Measurements from ENCODE around the gene ST6GAL1.
A peak's percentile ranks its signal among the peaks of the same experiment; 100 is the strongest.
"Not testable (repeated sequence)": the region's sequence is repeated elsewhere in the genome, so short reads cannot be mapped to it uniquely, and the experiment has no call there.

Gene ST6GAL1

DNA sequence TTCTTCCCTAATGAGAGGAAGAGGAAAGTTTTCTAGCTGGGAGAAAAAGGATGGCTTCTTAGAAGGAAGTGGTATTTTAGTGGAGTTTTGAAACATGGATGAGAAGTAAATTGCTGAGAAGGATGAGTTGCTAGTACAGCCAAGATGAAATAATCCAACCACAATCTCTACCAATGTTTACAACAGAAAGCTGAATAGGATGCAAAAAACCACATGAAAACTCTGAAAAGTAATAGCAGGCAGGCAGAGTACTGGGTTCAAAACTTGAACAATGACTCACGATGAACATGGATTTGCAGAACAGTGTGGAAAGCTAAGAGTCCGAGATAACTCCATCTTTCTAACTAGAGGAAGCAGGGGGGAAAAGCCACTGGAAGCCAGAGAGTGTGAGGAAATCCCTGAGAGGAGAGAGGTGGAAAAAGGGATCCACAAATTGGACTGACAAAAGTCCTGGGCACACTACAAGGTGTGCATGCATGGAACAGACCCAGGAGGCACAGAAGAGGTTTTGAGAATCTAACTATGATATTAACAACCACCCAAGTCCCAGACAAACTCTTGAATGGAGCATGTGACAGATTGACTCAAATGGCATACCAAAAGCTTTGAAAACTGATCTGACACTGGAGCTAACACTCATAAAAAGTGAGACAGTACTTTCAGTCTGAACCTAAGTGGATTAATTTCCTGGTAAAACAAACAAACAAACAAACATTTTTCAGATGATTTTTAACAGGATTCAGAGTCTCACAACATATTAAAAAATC is 76.7 kb downstream of the ST6GAL1 start:
- H3K4me3 ChIP-seq (ENCODE audit: low read depth, low read length), result no peak overlapping the region
- TF ChIP-seq, protein P1, sequence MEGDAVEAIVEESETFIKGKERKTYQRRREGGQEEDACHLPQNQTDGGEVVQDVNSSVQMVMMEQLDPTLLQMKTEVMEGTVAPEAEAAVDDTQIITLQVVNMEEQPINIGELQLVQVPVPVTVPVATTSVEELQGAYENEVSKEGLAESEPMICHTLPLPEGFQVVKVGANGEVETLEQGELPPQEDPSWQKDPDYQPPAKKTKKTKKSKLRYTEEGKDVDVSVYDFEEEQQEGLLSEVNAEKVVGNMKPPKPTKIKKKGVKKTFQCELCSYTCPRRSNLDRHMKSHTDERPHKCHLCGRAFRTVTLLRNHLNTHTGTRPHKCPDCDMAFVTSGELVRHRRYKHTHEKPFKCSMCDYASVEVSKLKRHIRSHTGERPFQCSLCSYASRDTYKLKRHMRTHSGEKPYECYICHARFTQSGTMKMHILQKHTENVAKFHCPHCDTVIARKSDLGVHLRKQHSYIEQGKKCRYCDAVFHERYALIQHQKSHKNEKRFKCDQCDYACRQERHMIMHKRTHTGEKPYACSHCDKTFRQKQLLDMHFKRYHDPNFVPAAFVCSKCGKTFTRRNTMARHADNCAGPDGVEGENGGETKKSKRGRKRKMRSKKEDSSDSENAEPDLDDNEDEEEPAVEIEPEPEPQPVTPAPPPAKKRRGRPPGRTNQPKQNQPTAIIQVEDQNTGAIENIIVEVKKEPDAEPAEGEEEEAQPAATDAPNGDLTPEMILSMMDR (IDR thresholded peaks at IDR 0.05; ENCODE audit: low read depth, low read length, missing control alignments), result no peak
- no peak for DNase-seq (ENCODE audit: low read depth)

DNA sequence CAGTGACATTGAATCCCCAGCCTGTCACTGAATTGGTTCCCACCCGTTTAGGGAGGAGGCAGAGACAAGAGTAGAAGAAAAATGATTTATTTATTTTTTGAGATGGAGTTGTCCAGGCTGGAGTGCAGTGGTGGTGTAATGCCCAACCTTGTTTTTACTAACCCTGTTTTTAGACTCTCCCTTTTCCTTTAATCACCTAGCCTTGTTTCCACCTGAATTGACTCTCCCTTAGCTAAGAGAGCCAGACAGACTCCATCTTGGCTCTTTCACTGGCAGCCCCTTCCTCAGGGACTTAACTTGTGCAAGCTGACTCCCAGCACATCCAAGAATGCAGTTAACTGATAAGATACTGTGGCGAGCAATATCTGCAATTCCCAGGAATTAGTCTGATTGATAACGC is 80.1 kb downstream of the ST6GAL1 start:
- not testable (repeated sequence) for H3K4me3 ChIP-seq (ENCODE audit: low read depth, low read length); DNase-seq (ENCODE audit: low read depth)

DNA sequence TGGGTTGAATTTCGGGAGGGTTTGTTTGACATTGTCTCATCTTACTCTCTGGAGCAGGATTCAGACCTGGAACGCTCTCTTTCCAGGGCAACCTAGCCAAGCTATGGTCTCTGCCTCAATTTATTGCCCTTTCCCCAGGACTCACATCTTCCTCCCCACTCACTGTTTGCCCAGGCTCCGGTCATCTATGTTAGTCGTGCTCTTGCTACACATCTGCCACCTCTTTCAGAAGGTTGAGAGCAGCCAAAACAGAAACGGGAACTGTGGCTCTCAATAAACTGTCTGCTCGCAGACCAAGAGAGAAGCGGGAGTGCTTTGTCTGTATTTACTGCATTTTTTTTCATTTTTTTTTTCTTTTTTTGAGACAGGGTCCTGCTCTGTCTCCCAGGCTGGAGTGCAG is 81.6 kb downstream of the ST6GAL1 start:
- peak overlapping the region; percentile 15; the same call in 1 of the 2 replicates for H3K4me3 ChIP-seq (ENCODE audit: low read depth, low read length)
- DNase-seq (ENCODE audit: low read depth), result no peak
- TF ChIP-seq, protein P1 (IDR thresholded peaks at IDR 0.05; ENCODE audit: low read depth, low read length, missing control alignments), result no peak

DNA sequence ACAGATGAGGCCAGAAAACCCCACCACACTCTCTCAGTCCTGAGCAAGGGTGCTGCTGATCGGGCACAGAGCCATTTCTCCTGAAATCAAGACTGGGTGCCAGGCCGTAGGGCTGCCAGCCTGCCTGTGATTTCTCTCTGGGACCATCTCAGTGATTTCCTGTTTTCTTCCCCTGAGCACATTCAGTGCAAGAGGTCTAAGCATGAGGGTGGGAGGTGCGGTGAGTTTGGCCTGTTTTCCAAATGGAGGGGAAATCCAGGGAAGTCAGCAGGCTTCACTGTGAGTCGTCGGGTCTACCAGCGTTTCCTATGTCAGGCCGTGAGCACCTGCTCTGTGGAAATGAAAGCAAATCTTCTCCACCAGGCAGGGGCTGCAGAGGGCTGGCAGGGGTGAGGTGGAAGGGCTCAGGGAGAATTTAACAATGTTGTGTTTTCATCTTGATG is 82.3 kb downstream of the ST6GAL1 start:
- no peak for DNase-seq (ENCODE audit: low read depth)
- TF ChIP-seq, protein P1 (IDR thresholded peaks at IDR 0.05; ENCODE audit: low read depth, low read length, missing control alignments), result no peak
- no peak overlapping the region; the same call in 1 of the 2 replicates for H3K4me3 ChIP-seq (ENCODE audit: low read depth, low read length)

DNA sequence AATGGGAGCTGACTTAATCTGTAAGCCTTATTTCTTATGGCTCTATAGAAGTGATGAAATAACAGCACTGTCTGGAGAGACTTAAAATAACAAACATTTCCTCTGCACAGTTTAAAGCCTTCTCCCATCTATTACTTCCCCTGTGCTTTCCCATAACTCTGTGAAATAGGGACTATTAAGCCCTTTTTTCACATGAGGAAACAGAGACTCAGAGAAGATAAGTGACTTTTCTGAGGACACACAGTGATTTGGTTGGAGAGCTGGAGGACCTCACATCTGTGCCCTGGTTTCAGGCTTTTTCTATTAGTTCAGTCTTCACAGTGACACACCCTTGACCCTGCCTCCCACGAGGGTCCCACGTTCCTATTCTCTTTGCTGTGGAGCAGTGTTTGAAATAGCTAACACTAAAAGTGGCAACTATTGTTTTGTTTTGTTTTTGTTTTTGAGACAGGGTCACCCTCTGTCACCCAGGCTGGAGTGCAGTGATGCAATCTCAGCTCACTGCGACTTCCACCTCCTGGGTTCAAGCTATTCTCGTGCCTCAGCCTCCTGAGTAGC is 82.9 kb downstream of the ST6GAL1 start:
- TF ChIP-seq, protein P1 (IDR thresholded peaks at IDR 0.05; ENCODE audit: low read depth, low read length, missing control alignments), result no peak
- no peak for DNase-seq (ENCODE audit: low read depth)
- H3K4me3 ChIP-seq (ENCODE audit: low read depth, low read length), result no peak overlapping the region

DNA sequence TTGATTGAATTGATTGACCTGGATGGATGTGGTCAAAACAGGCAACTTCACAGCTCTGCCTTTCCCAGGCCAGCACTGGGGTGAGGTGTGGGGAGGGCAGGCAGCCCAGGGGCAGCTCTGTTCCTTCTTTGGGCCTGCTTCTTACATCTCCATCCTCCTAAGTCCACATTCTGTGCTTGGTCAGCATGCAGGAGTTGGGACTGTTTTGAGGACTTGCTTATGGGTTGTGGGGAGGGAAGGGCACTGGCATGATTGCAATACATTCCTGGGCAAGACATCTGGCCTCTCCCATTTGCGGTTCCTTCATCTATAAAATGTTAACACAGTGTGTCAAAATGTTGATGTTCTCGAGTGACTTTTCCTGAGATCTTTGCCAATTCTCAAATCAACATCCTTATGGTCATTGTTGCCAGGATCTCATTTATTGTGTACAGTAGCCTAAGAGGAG is 84.1 kb downstream of the ST6GAL1 start:
- H3K4me3 ChIP-seq (ENCODE audit: low read depth, low read length), result no peak overlapping the region
- TF ChIP-seq, protein P1 (IDR thresholded peaks at IDR 0.05; ENCODE audit: low read depth, low read length, missing control alignments), result no peak
- no peak for DNase-seq (ENCODE audit: low read depth)

DNA sequence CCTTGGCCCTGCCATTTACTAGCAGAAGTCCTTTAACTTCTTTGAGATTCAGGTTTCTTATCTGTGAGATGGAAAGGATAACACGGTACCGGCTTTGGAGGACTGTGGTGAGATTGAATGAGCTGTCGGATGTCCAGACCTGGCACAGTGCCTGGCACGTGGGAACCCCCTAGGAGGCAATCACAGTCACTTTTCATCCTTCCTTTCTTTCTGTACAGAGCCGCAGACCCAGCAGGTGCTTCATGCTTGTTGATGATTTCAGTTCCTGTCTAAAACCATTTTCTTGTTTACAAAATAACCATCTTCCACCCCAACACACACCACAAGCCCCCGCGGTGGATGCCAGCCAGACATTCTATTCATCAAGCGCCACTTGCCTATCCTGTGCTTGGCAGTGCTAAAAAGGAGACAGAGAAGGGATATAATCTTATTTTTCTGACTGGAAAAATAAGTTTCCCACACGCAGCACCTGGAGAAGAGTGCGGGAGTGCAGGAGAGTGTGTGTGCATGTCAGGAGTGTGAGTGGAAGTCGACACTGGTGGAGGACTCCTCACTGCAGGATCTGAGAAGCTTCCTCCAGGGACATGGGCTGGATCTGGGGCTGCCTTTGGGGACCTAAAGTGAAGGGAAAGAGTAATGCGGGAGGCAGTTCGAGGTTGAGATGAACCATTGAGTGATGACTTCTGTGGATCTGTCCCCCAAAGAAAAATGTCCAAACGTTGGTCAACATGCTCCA is 85.7 kb downstream of the ST6GAL1 start:
- no peak overlapping the region for H3K4me3 ChIP-seq (ENCODE audit: low read depth, low read length)
- peak; percentile 74 for DNase-seq (ENCODE audit: low read depth)
- TF ChIP-seq, protein P1 (IDR thresholded peaks at IDR 0.05; ENCODE audit: low read depth, low read length, missing control alignments), result no peak
